HepG2 (cell line): ENCODE measurements around the gene SPHK2. TPM values are rescaled to one million over a fixed set of nuclear protein-coding genes. Genes with fewer than 3 reads are reported as not detected.
A peak's percentile ranks its signal among the peaks of the same experiment; 100 is the strongest.

ENCODE experiments used
- DR1 ChIP-seq: sonication (generic); formaldehyde crosslinking; IDR thresholded peaks from 2 replicates; pipeline ENCODE4 v1.8.0; 2021; ENCODE audit warnings: mild to moderate bottlenecking, missing genetic modification reagents, inconsistent platforms
- EEA1 ChIP-seq: sonication (generic); formaldehyde crosslinking; IDR thresholded peaks from 2 replicates; pipeline ENCODE4 v1.5.1; 2020; ENCODE audit warnings: mild to moderate bottlenecking, missing genetic modification reagents, borderline replicate concordance
- EP300 ChIP-seq, 3 experiments: sonication (generic) in 1 of 3; formaldehyde crosslinking in 1 of 3; IDR thresholded peaks; 2 replicates each; pipeline versions ENCODE4 v1.5.1 to v1.6.1; 2011 to 2020; ENCODE audit warnings: low read depth in 2 of 3, low read length in 2 of 3, borderline replicate concordance in 1 of 3, improper control_type of control experiment in 1 of 3, mild to moderate bottlenecking in 1 of 3, missing genetic modification reagents in 1 of 3, moderate library complexity in 1 of 3
- GABPB1 ChIP-seq: IDR thresholded peaks from 2 replicates; pipeline ENCODE4 v1.6.1; 2016; ENCODE audit warnings: mild to moderate bottlenecking, missing genetic modification reagents, moderate library complexity, missing compliant biosample characterization
- JDP2 ChIP-seq: sonication (generic); formaldehyde crosslinking; IDR thresholded peaks from 2 replicates; pipeline ENCODE4 v1.8.1; 2022; ENCODE audit warnings: missing genetic modification reagents, borderline replicate concordance
- KDM2A ChIP-seq: sonication (generic); formaldehyde crosslinking; IDR thresholded peaks from 2 replicates; pipeline ENCODE4 v1.4.0; 2020; ENCODE audit warnings: low read depth, missing genetic modification reagents, borderline replicate concordance
- MED1 ChIP-seq: sonication (generic); formaldehyde crosslinking; IDR thresholded peaks from 2 replicates; pipeline ENCODE4 v1.4.0; 2020; ENCODE audit warnings: missing genetic modification reagents
- MYNN ChIP-seq: sonication (generic); formaldehyde crosslinking; IDR thresholded peaks from 2 replicates; pipeline ENCODE4 v1.4.0; 2020; ENCODE audit warnings: mild to moderate bottlenecking, low read depth, missing genetic modification reagents
- NR1H2 ChIP-seq: sonication (generic); formaldehyde crosslinking; IDR thresholded peaks from 2 replicates; pipeline ENCODE4 v1.8.1; 2022; ENCODE audit warnings: low read depth, missing genetic modification reagents, borderline replicate concordance
- NRL ChIP-seq: sonication (generic); formaldehyde crosslinking; IDR thresholded peaks from 2 replicates; pipeline ENCODE4 v1.5.0; 2020; ENCODE audit warnings: missing genetic modification reagents, mild to moderate bottlenecking, moderate library complexity, borderline replicate concordance
- ONECUT2 ChIP-seq: sonication (generic); formaldehyde crosslinking; IDR thresholded peaks from 2 replicates; pipeline ENCODE4 v1.4.0; 2020; ENCODE audit warnings: missing genetic modification reagents
- REPIN1 ChIP-seq: sonication (generic); formaldehyde crosslinking; IDR thresholded peaks from 2 replicates; pipeline ENCODE4 v1.8.0; 2022; ENCODE audit warnings: missing genetic modification reagents, low read depth, mild to moderate bottlenecking, borderline replicate concordance
- REXO4 ChIP-seq: sonication (generic); formaldehyde crosslinking; IDR thresholded peaks from 2 replicates; pipeline ENCODE4 v1.8.0; 2022; ENCODE audit warnings: missing genetic modification reagents, mild to moderate bottlenecking, borderline replicate concordance
- TMF1 ChIP-seq: sonication (generic); formaldehyde crosslinking; IDR thresholded peaks from 2 replicates; pipeline ENCODE4 v1.8.1; 2022; ENCODE audit warnings: low read depth, missing genetic modification reagents
- ZFAT ChIP-seq: sonication (generic); formaldehyde crosslinking; conservative IDR thresholded peaks from 2 replicates; pipeline ENCODE4 v1.8.1; 2023; ENCODE audit warnings: missing genetic modification reagents, inconsistent platforms
- ZNF260 ChIP-seq: sonication (generic); formaldehyde crosslinking; IDR thresholded peaks from 2 replicates; pipeline ENCODE4 v1.4.0; 2020; ENCODE audit warnings: missing genetic modification reagents, low read depth, mild to moderate bottlenecking, borderline replicate concordance
- ZNF292 ChIP-seq: sonication (generic); formaldehyde crosslinking; IDR thresholded peaks from 2 replicates; pipeline ENCODE4 v1.8.1; 2022; ENCODE audit warnings: mild to moderate bottlenecking, low read depth, missing genetic modification reagents, borderline replicate concordance
- ZNF501 ChIP-seq: sonication (generic); formaldehyde crosslinking; IDR thresholded peaks from 2 replicates; pipeline ENCODE4 v1.5.1; 2020; ENCODE audit warnings: mild to moderate bottlenecking, moderate library complexity, missing genetic modification reagents
- ZNF549 ChIP-seq: sonication (generic); formaldehyde crosslinking; IDR thresholded peaks from 2 replicates; pipeline ENCODE4 v1.5.0; 2020; ENCODE audit warnings: missing genetic modification reagents
- ZNF619 ChIP-seq: sonication (generic); formaldehyde crosslinking; IDR thresholded peaks from 2 replicates; pipeline ENCODE4 v1.4.0; 2020; ENCODE audit warnings: mild to moderate bottlenecking, missing genetic modification reagents
- ZNF777 ChIP-seq: sonication (generic); formaldehyde crosslinking; IDR thresholded peaks from 2 replicates; pipeline ENCODE4 v1.4.0; 2020; ENCODE audit warnings: missing genetic modification reagents
- ZUFSP ChIP-seq: sonication (generic); formaldehyde crosslinking; IDR thresholded peaks from 2 replicates; pipeline ENCODE4 v1.9.0; 2021; ENCODE audit warnings: missing genetic modification reagents, mild to moderate bottlenecking, borderline replicate concordance
- polyA plus RNA-seq, 8 experiments: library from polyadenylated mRNA; depleted of rRNA in 3 of 8; stranded (reverse) in 7 of 8; unstranded in 1 of 8; fragments of >200 nt; fragmentation: Illumina TruSeq in 4 of 8; extraction: Trizol in 4 of 8; gene quantifications; 2 replicates each; pipeline versions ENCODE4 v1.2.1 to v1.2.3, GENCODE V29; 2011 to 2016; ENCODE audit warnings: low read depth in 4 of 8, missing spikeins in 1 of 8, mixed read lengths in 1 of 8; ENCODE audit not compliant: insufficient read depth in 1 of 8
- total RNA-seq, 5 experiments: library from RNA; depleted of rRNA; stranded (reverse); fragments of >200 nt; fragmentation: Illumina TruSeq; extraction: Trizol; gene quantifications; 2 replicates each; pipeline ENCODE4 v1.2.3, GENCODE V29; 2016; ENCODE audit warnings: low read depth in 1 of 5
- TF ChIP-seq, protein P1 (sequence below): IDR thresholded peaks from 2 replicates; pipeline ENCODE4 v1.6.1; 2016
- TF ChIP-seq, protein P2 (sequence below), 2 experiments: sonication (generic) in 1 of 2; formaldehyde crosslinking in 1 of 2; IDR thresholded peaks; 2 replicates each; pipeline versions ENCODE4 v1.5.1 to v1.6.1; 2011 to 2020; ENCODE audit warnings: borderline replicate concordance in 1 of 2, low read depth in 1 of 2, low read length in 1 of 2, mild to moderate bottlenecking in 1 of 2, missing genetic modification reagents in 1 of 2, moderate library complexity in 1 of 2

SPHK2 gene
- total and polyA plus RNA-seq, 2 of the 13 experiments (the other 11 are each of a cell fraction or from before 2014, with no cell fraction given) = 2.9 to 14.4 TPM

DNA sequence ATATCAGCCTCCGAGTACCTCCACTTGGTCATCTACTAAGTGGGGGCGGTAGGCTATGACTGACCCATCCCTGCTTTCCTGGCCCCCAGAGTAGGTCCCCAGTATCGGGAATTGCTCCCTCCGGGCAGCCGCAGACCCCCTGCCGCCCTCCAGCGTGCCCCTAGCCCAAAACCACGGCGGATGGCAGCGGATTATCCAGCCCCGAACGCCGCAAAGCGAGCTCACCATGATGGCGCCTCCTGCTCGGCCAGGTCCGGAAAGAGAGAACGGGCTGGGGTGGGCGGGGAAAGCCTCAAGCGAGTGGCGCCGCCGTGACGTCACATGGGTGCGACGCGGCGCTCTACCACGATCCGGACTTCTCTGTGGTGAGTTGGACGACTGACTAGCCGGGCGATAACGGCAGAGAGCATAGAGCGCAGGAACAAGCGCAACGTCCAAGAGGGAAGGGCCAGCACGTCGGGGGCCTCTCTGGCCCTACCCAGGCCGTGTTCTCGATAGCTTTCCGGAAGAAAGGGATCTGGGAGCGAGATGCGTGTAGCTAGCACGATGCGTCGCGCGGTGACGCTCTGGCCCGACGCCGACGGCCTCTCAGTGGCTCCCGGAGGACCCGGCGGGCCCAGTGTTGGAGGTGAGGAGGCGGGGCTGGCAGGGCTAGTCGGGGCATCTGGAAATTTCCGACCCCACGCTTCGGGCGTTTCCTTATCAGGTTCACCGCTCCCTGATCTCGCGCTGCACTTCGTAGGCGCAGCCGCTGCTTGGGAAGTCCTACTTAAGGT, at the start of gene SPHK2, which contains the start of gene RPL18 (continued):
- TF ChIP-seq ZNF619 (CRISPR knock-in tag) = 0 out of 2 replicates have a peak, but pooled peaks have one; percentile 74
- TF ChIP-seq ZNF777 (CRISPR knock-in tag) = peak; percentile 94
- peak; percentile 94 for TF ChIP-seq NRL (CRISPR knock-in tag)
- TF ChIP-seq REXO4 = no peak
- no peak for TF ChIP-seq ZUFSP (CRISPR knock-in tag)
- TF ChIP-seq JDP2 (CRISPR knock-in tag) = no peak
- peak; percentile 99 for TF ChIP-seq GABPB1 (CRISPR knock-in tag)
- TF ChIP-seq, protein P1, sequence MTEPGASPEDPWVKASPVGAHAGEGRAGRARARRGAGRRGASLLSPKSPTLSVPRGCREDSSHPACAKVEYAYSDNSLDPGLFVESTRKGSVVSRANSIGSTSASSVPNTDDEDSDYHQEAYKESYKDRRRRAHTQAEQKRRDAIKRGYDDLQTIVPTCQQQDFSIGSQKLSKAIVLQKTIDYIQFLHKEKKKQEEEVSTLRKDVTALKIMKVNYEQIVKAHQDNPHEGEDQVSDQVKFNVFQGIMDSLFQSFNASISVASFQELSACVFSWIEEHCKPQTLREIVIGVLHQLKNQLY = peak; percentile 17; the same call in 1 of the 2 replicates
- TF ChIP-seq EP300 (IDR thresholded peaks at IDR 0.05; ENCODE audit: low read depth in 2 of 2, low read length in 2 of 2) = peak in 1 of 2 experiments; percentile 32; a peak in 1 of 4 replicates
- TF ChIP-seq EP300 (CRISPR knock-in tag; IDR thresholded peaks at IDR 0.05; ENCODE audit: borderline replicate concordance) = peak; percentile 42; the same call in 1 of the 2 replicates
- TF ChIP-seq ZNF501 (CRISPR knock-in tag) = peak; percentile 95
- peak; percentile 97; the same call in 1 of the 2 replicates for TF ChIP-seq EEA1 (CRISPR knock-in tag)
- TF ChIP-seq, protein P2, sequence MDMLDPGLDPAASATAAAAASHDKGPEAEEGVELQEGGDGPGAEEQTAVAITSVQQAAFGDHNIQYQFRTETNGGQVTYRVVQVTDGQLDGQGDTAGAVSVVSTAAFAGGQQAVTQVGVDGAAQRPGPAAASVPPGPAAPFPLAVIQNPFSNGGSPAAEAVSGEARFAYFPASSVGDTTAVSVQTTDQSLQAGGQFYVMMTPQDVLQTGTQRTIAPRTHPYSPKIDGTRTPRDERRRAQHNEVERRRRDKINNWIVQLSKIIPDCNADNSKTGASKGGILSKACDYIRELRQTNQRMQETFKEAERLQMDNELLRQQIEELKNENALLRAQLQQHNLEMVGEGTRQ (IDR thresholded peaks at IDR 0.05; ENCODE audit: low read depth, low read length) = no peak
- TF ChIP-seq, protein P2 (CRISPR knock-in tag; IDR thresholded peaks at IDR 0.05; ENCODE audit: borderline replicate concordance) = peak; percentile 69; the same call in 1 of the 2 replicates
- 0 out of 2 replicates have a peak, but pooled peaks have one; percentile 31 for TF ChIP-seq ZNF292 (CRISPR knock-in tag)
- TF ChIP-seq KDM2A (CRISPR knock-in tag) = peak; percentile 92
- TF ChIP-seq MYNN (CRISPR knock-in tag) = peak; percentile 79; the same call in 1 of the 2 replicates
- TF ChIP-seq ONECUT2 (CRISPR knock-in tag) = no peak
- no peak for TF ChIP-seq TMF1 (CRISPR knock-in tag)
- peak; percentile 97 for TF ChIP-seq DR1
- TF ChIP-seq ZFAT (CRISPR knock-in tag) = no peak
- peak; percentile 87 for TF ChIP-seq MED1 (CRISPR knock-in tag)
- TF ChIP-seq NR1H2 (CRISPR knock-in tag) = no peak
- TF ChIP-seq ZNF549 (CRISPR knock-in tag) = no peak
- peak; percentile 87 for TF ChIP-seq REPIN1
- TF ChIP-seq ZNF260 (CRISPR knock-in tag) = no peak
